ENCODE results near the gene AKR1B15.

The AKR1B15 gene

GRCh38 chr7:134618756-134619530, 70.0 kb downstream of the AKR1B15 start:
- DNase-seq (ENCODE audit: low read depth in 2 of 2) = no peak

GRCh38 chr7:134619627-134620331, 70.9 kb downstream of the AKR1B15 start:
- DNase-seq (ENCODE audit: low read depth in 2 of 2) = no peak

DNA sequence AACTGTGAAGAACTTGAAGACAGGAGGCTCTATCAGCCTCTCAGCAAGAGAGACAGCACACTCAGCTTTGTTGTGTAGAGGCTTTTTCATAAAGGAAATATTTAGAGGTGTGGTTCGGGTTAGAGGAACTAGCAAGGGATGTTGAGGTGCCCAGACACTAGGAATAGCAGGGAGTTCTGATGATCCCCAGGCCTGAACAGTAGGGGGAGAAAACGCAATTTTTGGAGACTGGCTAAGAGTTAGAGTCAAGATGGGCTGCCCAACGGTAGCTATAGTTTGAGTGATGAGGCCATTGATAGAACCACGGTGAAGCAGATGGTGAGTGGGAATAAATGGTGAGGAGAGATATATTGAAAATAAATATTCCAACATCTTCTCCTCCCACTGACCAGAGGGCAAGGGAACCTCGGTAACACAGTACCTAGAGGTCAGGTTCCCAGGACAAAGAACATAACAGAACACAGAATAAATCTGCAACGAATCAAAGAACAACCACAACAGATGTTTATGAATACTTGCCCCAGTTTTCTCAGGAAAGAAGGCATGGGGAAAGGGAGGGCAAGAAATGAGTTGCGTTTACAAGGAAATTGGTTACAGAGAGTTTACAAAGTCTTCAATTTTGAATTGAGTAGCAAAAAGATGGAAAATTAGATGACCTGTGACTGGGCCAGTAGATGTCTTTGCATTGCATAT, 73.5 kb downstream of the AKR1B15 start:
- DNase-seq (ENCODE audit: low read depth in 2 of 2) = no peak

DNA sequence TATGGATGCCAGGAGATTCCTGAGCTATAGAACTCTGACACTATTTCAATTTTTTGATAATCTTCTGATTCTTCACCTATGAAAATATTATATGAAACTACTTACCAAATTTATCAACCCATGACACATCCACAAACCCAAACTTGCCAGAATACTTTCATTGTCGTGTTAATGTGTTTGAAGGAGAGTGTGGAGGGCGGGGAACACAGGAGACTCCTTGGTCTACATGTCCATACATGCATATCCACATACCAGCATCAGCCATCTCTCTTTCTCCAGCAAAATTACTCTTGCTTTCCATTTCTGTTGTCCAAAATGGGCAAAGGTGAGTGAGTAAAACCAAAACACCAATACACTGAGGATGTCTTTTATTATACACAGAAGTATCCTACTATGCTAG, 74.3 kb downstream of the AKR1B15 start:
- no peak for DNase-seq (ENCODE audit: low read depth in 2 of 2)

GRCh38 chr7:134625550-134625949, 76.6 kb downstream of the AKR1B15 start:
- no peak for DNase-seq (ENCODE audit: low read depth in 2 of 2)

DNA sequence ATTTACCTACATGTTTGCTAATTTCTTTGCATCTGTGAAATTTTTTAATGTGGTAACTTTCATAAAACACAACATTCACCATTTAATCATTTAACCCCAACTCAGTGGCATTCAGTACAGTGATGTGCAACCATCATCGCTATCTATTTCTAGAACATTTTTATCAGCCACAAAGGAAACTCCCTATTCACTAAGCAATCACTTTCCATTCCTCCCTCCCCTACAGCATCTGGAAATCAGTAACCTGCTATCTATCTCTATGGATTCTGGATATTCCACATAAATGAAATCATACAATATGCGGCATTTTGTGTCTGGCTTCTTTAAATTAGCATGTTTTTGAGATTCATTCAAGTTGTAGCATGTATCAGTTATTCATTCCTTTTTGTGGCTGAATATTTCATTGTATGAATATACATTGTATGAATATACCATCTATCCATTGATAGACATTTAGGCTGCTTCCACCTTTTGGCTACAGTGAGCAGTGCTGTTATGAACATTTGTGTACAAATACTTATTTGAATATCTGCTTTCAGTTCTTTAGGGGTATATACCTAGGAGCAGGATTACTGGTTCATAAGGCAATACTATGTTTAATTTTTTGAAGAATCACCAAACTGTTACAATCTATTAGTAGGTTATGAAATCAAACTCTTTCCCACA, 78.3 kb downstream of the AKR1B15 start:
- no peak for DNase-seq (ENCODE audit: low read depth in 2 of 2)

GRCh38 chr7:134627775-134628153, 78.9 kb downstream of the AKR1B15 start:
- DNase-seq (ENCODE audit: low read depth in 2 of 2) = no peak

DNA sequence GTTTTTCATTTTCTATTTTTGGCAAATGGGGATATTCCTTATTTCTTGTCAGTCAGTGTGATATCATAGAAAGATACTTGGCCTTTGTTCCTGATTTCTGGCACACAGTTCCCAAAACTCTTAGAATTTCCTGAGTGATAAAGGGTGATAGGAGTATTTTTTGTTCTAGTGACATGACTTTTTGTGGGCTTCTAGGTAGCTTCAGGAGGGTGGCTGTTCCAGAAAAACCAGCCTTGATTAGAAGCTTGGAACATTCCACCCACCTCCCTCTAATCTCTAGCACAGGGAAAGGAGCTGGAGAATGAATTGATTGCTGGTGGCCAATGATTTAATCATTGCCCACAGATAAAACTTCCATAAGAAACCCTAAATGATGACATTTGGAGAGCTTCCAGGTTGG, 80.5 kb downstream of the AKR1B15 start:
- DNase-seq (ENCODE audit: low read depth in 2 of 2) = no peak

Measured in stimulated activated CD8-positive, alpha-beta memory T cell treated with anti-CD3 and anti-CD28 coated beads, Interleukin-7, amount 100 ng/mL, for 1 hour (primary cell).